B cell (primary cell): Measurements from ENCODE around the gene TEPSIN. TPM values are rescaled to one million over a fixed set of nuclear protein-coding genes. Genes with fewer than 3 reads are reported as not detected.

Experiments
- ATAC-seq: fragments of 200-7000 bp; cut with Tn5 transposase; one replicate; pipeline ENCODE4 v1.10.0; 2021; ENCODE audit warnings: low read depth, mild to moderate bottlenecking, moderate number of reproducible peaks, moderate library complexity
- CTCF ChIA-PET: fragments of 350-600 bp; sonication (Branson Sonifier 250); formaldehyde crosslinking; loops from one replicate; lab custom pipeline; 2021; ENCODE audit warnings: antibody characterized with exemption, inconsistent platforms; lab: Charles Lee
- POLR2A ChIA-PET: fragments of 350-600 bp; sonication (Branson Sonifier 250); formaldehyde crosslinking; loops from one replicate; lab custom pipeline; 2021; ENCODE audit warnings: antibody characterized with exemption; lab: Charles Lee
- DNase-seq: peaks from one replicate; pipeline ENCODE4 v3.0.0; 2013
- H2AFZ ChIP-seq: 2 replicates; pipeline ENCODE4 v1.6.1; 2012; ENCODE audit warnings: mild to moderate bottlenecking, low read depth, low read length; ENCODE audit not compliant: insufficient read depth, poor library complexity, severe bottlenecking
- H3K27ac ChIP-seq, 2 donors: 1 replicate in 1 of 2; 2 replicates in 1 of 2; pipeline ENCODE4 v1.5.1; 2012 to 2013; ENCODE audit warnings: low read length in 2 of 2, mild to moderate bottlenecking in 2 of 2, moderate library complexity in 1 of 2
- H3K27me3 ChIP-seq, 4 experiments: fragments of 200-600 bp in 1 of 4; sonication (generic) in 1 of 4; replicated peaks in 1 of 4; 1 replicate in 2 of 4; 2 replicates in 2 of 4; pipeline versions ENCODE4 v1.6.1 to v1.7.0; 2013 to 2016; ENCODE audit warnings: low read length in 3 of 4, mild to moderate bottlenecking in 2 of 4, mixed read lengths in 1 of 4, moderate library complexity in 1 of 4; ENCODE audit not compliant: insufficient read depth in 4 of 4, control insufficient read depth in 3 of 4; ENCODE audit errors: control extremely low read depth in 1 of 4
- H3K36me3 ChIP-seq, 2 experiments: replicated peaks in 1 of 2; 1 replicate in 1 of 2; 2 replicates in 1 of 2; pipeline versions ENCODE4 v1.6.1 to v1.7.1; 2013; ENCODE audit warnings: low read length in 1 of 2; ENCODE audit not compliant: insufficient read depth in 2 of 2, control insufficient read depth in 1 of 2; ENCODE audit errors: control extremely low read depth in 1 of 2, extremely low read depth in 1 of 2
- H3K4me1 ChIP-seq, 2 donors: fragments of 200-600 bp in 1 of 2; sonication (generic) in 1 of 2; 1 replicate in 1 of 2; 2 replicates in 1 of 2; pipeline versions ENCODE4 v1.5.1 to v1.6.1; 2013 to 2017; ENCODE audit warnings: low read length in 2 of 2; ENCODE audit not compliant: control insufficient read depth in 2 of 2, insufficient read depth in 2 of 2
- H3K4me2 ChIP-seq: replicated peaks from 2 replicates; pipeline ENCODE3; 2012; ENCODE audit warnings: mild to moderate bottlenecking, low read depth, low read length; ENCODE audit not compliant: poor library complexity, severe bottlenecking
- H3K4me3 ChIP-seq, 5 experiments: fragments of 200-600 bp in 1 of 5; sonication (generic) in 1 of 5; 1 replicate in 3 of 5; 2 replicates in 2 of 5; pipeline versions ENCODE4 v1.5.1 to v1.7.0; 2011 to 2016; ENCODE audit warnings: low read length in 4 of 5, mild to moderate bottlenecking in 4 of 5, low read depth in 2 of 5, control low read depth in 1 of 5, moderate library complexity in 1 of 5; ENCODE audit not compliant: insufficient read depth in 1 of 5; ENCODE audit errors: control extremely low read depth in 1 of 5, extremely low read depth in 1 of 5
- H3K79me2 ChIP-seq: fragments of 200-600 bp; sonication (generic); one replicate; pipeline ENCODE4 v1.6.0; 2016; ENCODE audit warnings: low read length; ENCODE audit not compliant: control insufficient read depth, insufficient read depth
- H3K9ac ChIP-seq: fragments of 200-600 bp; sonication (generic); 2 replicates; pipeline ENCODE4 v1.6.1; 2017; ENCODE audit warnings: mild to moderate bottlenecking, low read length, moderate library complexity
- H3K9me3 ChIP-seq, 3 donors: one replicate each; pipeline versions ENCODE4 v1.6.1 to v1.7.1; 2013; ENCODE audit warnings: low read length in 2 of 3; ENCODE audit not compliant: control insufficient read depth in 2 of 3, insufficient read depth in 1 of 3; ENCODE audit errors: control extremely low read depth in 1 of 3
- H4K20me1 ChIP-seq: 2 replicates; pipeline ENCODE4 v1.6.0; 2012; ENCODE audit warnings: mild to moderate bottlenecking, low read length; ENCODE audit not compliant: insufficient read depth, control insufficient read depth, poor library complexity, severe bottlenecking
- H3K27ac Mint-ChIP-seq: one replicate; pipeline ENCODE4 v1.8.0; 2021; ENCODE audit warnings: mixed read lengths
- H3K27me3 Mint-ChIP-seq: one replicate; pipeline ENCODE4 v1.8.0; 2021; ENCODE audit warnings: mixed read lengths
- H3K4me1 Mint-ChIP-seq: one replicate; pipeline ENCODE4 v1.8.0; 2021; ENCODE audit warnings: mixed read lengths
- H3K4me3 Mint-ChIP-seq: one replicate; pipeline ENCODE4 v1.8.0; 2021; ENCODE audit warnings: mixed read lengths
- H3K9me3 Mint-ChIP-seq: one replicate; pipeline ENCODE4 v1.8.0; 2022; ENCODE audit warnings: mixed read lengths; ENCODE audit not compliant: insufficient read depth
- CTCF ChIP-seq: fragments of 200-600 bp; IDR thresholded peaks from one replicate; pipeline ENCODE4 v1.8.0; 2022; ENCODE audit warnings: antibody characterized with exemption, mild to moderate bottlenecking
- EZH2 ChIP-seq: IDR thresholded peaks from 2 replicates; pipeline ENCODE4 v1.6.1; 2012; ENCODE audit warnings: borderline replicate concordance, low read depth, mild to moderate bottlenecking, moderate library complexity, low read length; ENCODE audit not compliant: insufficient read depth, poor library complexity, severe bottlenecking
- WGBS: methylation state at CpG from one replicate; pipeline ENCODE4 v1.1.5; 2013; ENCODE audit warnings: missing lambda C conversion rate; ENCODE audit not compliant: insufficient coverage; 5-methylcytosine and 5-hydroxymethylcytosine counted together
- intact Hi-C: fragments of 100-400 bp; cut with micrococcal nuclease; formaldehyde crosslinking; loops from one replicate; pipeline ENCODE4 v1.10.0; 2022
- polyA plus RNA-seq: library from polyadenylated mRNA; depleted of rRNA; stranded (reverse); fragments of >200 nt; gene quantifications from 2 replicates; pipeline ENCODE4 v1.2.3, GENCODE V29; 2012
- total RNA-seq, 2 donors: library from RNA; stranded (reverse); fragments of 120-200 nt in 1 of 2; gene quantifications; 1 replicate in 1 of 2; 2 replicates in 1 of 2; pipeline versions ENCODE4 v1.2.3 to v1.2.4, GENCODE V29; 2013 to 2022

Gene TEPSIN
- total and polyA plus RNA-seq, 2 donors (not counting 1 experiment from before 2014, with no cell fraction given), result 180 to 273 TPM

GRCh38 chr17:81241648-81242420 lies 3.0 kb upstream of the TEPSIN start:
- Mint-ChIP-seq H3K27ac (peak overlapping the region; percentile 73), H3K27me3 (no peaks in the 10 kb centered on the region), H3K4me1 (peaks cover 41% of the 10 kb centered on the region), H3K4me3 (peak overlapping the region; percentile 41), H3K9me3 (no peaks in the 10 kb centered on the region)
- Histone ChIP-seq H3K27ac (no peak overlapping the region), H3K36me3 (peaks cover 0 to 8% of the 10 kb centered on the region in 2 experiments), H3K4me1 (peaks cover 19 to 29% of the 10 kb centered on the region in 2 donors), H3K79me2 (peaks cover 48% of the 10 kb centered on the region), H4K20me1 (peaks cover 65% of the 10 kb centered on the region), H3K27me3 (no peaks in the 10 kb centered on the region), H3K4me3 (no peak overlapping the region), H3K4me2 (no peak overlapping the region), H2AFZ (no peak overlapping the region), H3K9me3 (peaks cover 0 to 3% (median 0%) of the 10 kb centered on the region in 3 donors), H3K9ac (no peak overlapping the region)
- 50% methylated on average over 25 of the region's 26 CpGs for WGBS
- ChIA-PET CTCF (interaction anchor here (5.6 kb wide), 1 partner anchor 99 kb away, joined by 43 read pairs; no protein-coding TSS in a partner anchor), POLR2A (no interaction called here)
- ATAC-seq (no peak), DNase-seq (peak; percentile 80)
- TF ChIP-seq CTCF (peak; percentile 91), EZH2 (no peak)
- intact Hi-C loops, result loop anchor here (2.0 kb wide), 1 partner anchor 217 kb away; no protein-coding TSS in a partner anchor

- peaks cover 44% of the 10 kb centered on the region for H3K4me1 Mint-ChIP-seq
- peak overlapping the region; percentile 41 for H3K4me3 Mint-ChIP-seq
- ATAC-seq, result no peak
- peaks cover 19 to 34% of the 10 kb centered on the region in 2 donors for H3K4me1 ChIP-seq
- H3K27ac Mint-ChIP-seq, result no peak overlapping the region
- no peak overlapping the region for H3K27ac ChIP-seq
- H3K9me3 ChIP-seq, result peaks cover 0 to 3% (median 0%) of the 10 kb centered on the region in 3 donors
- WGBS, result 94% methylated on average over 9 of the region's 10 CpGs
- peaks cover 54% of the 10 kb centered on the region for H3K79me2 ChIP-seq
- no peaks in the 10 kb centered on the region for H3K9me3 Mint-ChIP-seq
- H3K4me2 ChIP-seq, result no peak overlapping the region
- no peak for TF ChIP-seq CTCF
- H2AFZ ChIP-seq, result no peak overlapping the region
- no peak for DNase-seq
- H3K9ac ChIP-seq, result no peak overlapping the region
- intact Hi-C loops, result loop anchor here (2.0 kb wide), 1 partner anchor 216 kb away; no protein-coding TSS in a partner anchor
- no peaks in the 10 kb centered on the region for H3K27me3 Mint-ChIP-seq
- H3K4me3 ChIP-seq, result no peak overlapping the region
- ChIA-PET POLR2A (interaction anchor here (0.7 kb wide), 1 partner anchor 855 kb away, joined by 7 read pairs; no protein-coding TSS in a partner anchor), CTCF (interaction anchor here (0.8 to 5.6 kb wide), 4 partner anchors 13 to 252 kb away, joined by 3 to 43 read pairs (median 8); partner anchors contain the start of gene CEP131)
- no peaks in the 10 kb centered on the region for H3K27me3 ChIP-seq
- peaks cover 0 to 14% of the 10 kb centered on the region in 2 experiments for H3K36me3 ChIP-seq
- H4K20me1 ChIP-seq, result peaks cover 71% of the 10 kb centered on the region
Observed at GRCh38 chr17:81241203-81241602, 2.3 kb upstream of the TEPSIN start.
